ENCODE results near the gene POLE. TPM values are rescaled to one million over a fixed set of nuclear protein-coding genes. Genes with fewer than 3 reads are reported as not detected.

Gene POLE
- total RNA-seq, 1 donor from 2014 or later: 10.5 TPM

DNA sequence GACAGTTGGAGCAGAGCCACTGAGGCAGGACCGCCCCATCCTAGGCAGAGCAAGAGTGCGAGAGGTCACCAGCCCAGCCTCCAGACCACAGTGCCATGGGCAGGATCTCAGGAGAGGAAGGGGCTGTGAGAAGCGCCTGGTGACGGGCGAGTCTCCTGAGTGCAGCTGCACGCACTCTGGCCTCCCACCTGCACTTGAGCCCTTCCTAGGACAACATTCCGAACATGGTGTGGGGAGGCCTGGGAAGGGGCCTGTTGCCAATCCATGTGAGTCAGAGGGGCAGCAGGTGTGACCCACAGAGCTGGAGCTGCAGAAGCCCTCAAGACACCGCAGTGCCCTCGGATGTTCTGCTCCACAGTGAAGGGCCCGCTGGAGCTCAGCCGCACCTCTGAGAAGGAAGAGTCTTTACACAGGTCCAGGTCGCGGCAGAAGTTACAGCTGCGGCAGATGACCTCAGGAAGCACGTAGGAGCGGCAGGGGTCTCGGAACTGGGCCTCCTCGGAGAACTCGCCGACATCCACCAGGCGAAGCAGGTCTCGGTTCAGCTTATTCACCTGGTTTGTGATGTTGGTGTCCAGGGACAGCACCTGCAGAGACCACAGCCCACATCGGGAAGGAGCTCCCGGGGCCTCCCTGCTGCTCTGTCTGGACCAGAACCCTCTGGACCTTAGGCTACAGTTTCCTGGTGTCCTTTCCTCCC is 61.3 kb downstream of the POLE start:
- FAIRE-seq (no peak), DNase-seq (ENCODE audit: low read depth) (no peak)
- H3K27me3 ChIP-seq (ENCODE audit: control insufficient read depth, insufficient read depth, low read length): no peaks in the 10 kb centered on the region
- H3K4me3 ChIP-seq (ENCODE audit: low read depth, low read length): no peak overlapping the region
- TF ChIP-seq, protein P1, sequence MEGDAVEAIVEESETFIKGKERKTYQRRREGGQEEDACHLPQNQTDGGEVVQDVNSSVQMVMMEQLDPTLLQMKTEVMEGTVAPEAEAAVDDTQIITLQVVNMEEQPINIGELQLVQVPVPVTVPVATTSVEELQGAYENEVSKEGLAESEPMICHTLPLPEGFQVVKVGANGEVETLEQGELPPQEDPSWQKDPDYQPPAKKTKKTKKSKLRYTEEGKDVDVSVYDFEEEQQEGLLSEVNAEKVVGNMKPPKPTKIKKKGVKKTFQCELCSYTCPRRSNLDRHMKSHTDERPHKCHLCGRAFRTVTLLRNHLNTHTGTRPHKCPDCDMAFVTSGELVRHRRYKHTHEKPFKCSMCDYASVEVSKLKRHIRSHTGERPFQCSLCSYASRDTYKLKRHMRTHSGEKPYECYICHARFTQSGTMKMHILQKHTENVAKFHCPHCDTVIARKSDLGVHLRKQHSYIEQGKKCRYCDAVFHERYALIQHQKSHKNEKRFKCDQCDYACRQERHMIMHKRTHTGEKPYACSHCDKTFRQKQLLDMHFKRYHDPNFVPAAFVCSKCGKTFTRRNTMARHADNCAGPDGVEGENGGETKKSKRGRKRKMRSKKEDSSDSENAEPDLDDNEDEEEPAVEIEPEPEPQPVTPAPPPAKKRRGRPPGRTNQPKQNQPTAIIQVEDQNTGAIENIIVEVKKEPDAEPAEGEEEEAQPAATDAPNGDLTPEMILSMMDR (IDR thresholded peaks at IDR 0.05; ENCODE audit: insufficient read depth, low read length, severe bottlenecking): no peak
- peaks cover 3% of the 10 kb centered on the region for H3K36me3 ChIP-seq (ENCODE audit: control insufficient read depth, insufficient read depth, low read length)

- Histone ChIP-seq H3K4me3 (ENCODE audit: low read depth, low read length) (no peak overlapping the region), H3K27me3 (ENCODE audit: control insufficient read depth, insufficient read depth, low read length) (peaks cover 1% of the 10 kb centered on the region), H3K36me3 (ENCODE audit: control insufficient read depth, insufficient read depth, low read length) (peaks cover 3% of the 10 kb centered on the region)
- TF ChIP-seq, protein P1 (IDR thresholded peaks at IDR 0.05; ENCODE audit: insufficient read depth, low read length, severe bottlenecking): no peak
- no peak for DNase-seq (ENCODE audit: low read depth)
- FAIRE-seq: no peak
Measured at GRCh38 chr12:132624910-132625630, 62.1 kb downstream of the POLE start.

- Histone ChIP-seq H3K36me3 (ENCODE audit: control insufficient read depth, insufficient read depth, low read length) (peaks cover 3% of the 10 kb centered on the region), H3K27me3 (ENCODE audit: control insufficient read depth, insufficient read depth, low read length) (peaks cover 5% of the 10 kb centered on the region), H3K4me3 (ENCODE audit: low read depth, low read length) (no peak overlapping the region)
- no peak for DNase-seq (ENCODE audit: low read depth)
- TF ChIP-seq, protein P1 (IDR thresholded peaks at IDR 0.05; ENCODE audit: insufficient read depth, low read length, severe bottlenecking): no peak
- FAIRE-seq: no peak
Measured at GRCh38 chr12:132624186-132624855, 62.8 kb downstream of the POLE start.

GRCh38 chr12:132623072-132623869 is 63.9 kb downstream of the POLE start:
- peak; percentile 10 for DNase-seq (ENCODE audit: low read depth)
- TF ChIP-seq, protein P1 (IDR thresholded peaks at IDR 0.05; ENCODE audit: insufficient read depth, low read length, severe bottlenecking): no peak
- no peak for FAIRE-seq

GRCh38 chr12:132622437-132623071 is 64.6 kb downstream of the POLE start:
- Histone ChIP-seq H3K36me3 (ENCODE audit: control insufficient read depth, insufficient read depth, low read length) (peaks cover 3% of the 10 kb centered on the region), H3K4me3 (ENCODE audit: low read depth, low read length) (no peak overlapping the region), H3K27me3 (ENCODE audit: control insufficient read depth, insufficient read depth, low read length) (peaks cover 12% of the 10 kb centered on the region)
- FAIRE-seq (no peak), DNase-seq (ENCODE audit: low read depth) (peak; percentile 14)
- TF ChIP-seq, protein P1 (IDR thresholded peaks at IDR 0.05; ENCODE audit: insufficient read depth, low read length, severe bottlenecking): no peak

More at GRCh38 chr12:132623072-132623869, 63.9 kb downstream of the POLE start:
- H3K4me3 ChIP-seq (ENCODE audit: low read depth, low read length): no peak overlapping the region
- H3K36me3 ChIP-seq (ENCODE audit: control insufficient read depth, insufficient read depth, low read length): peaks cover 3% of the 10 kb centered on the region
- peaks cover 5% of the 10 kb centered on the region for H3K27me3 ChIP-seq (ENCODE audit: control insufficient read depth, insufficient read depth, low read length)

Measured in bronchial epithelial cell (primary cell).